ENCODE results near the gene AKAP13.

Gene AKAP13

GRCh38 chr15:85403745-85404144, 23.3 kb downstream of the AKAP13 start:
- Histone ChIP-seq H3K9me3 (replicated peaks in 1 of 11) (peaks cover 0 to 17% (median 7%) of the 10 kb centered on the region in 11 experiments; a peak in 17 of 22 replicates), H3K4me2 (peak overlapping the region; percentile 66 to 91 (median 74)), H4K20me1 (peaks cover 0 to 6% (median 0%) of the 10 kb centered on the region in 11 experiments; a peak in 2 of 22 replicates), H3K9ac (peak overlapping the region in 9 of 11 experiments; percentile 12 to 65 (median 47); a peak in 13 of 22 replicates), H3K36me3 (peaks cover 0 to 4% (median 0%) of the 10 kb centered on the region in 11 experiments; a peak in 4 of 22 replicates), H3K27ac (peak overlapping the region in 10 of 11 experiments; percentile 21 to 76 (median 70); a peak in 18 of 22 replicates), H3K4me1 (peaks cover 58 to 72% (median 69%) of the 10 kb centered on the region in 10 experiments), H3K4me3 (no peak overlapping the region), H3K27me3 (no peaks in the 10 kb centered on the region)
- no peak for TF ChIP-seq Cebpa-rat (IDR thresholded peaks at IDR 0.05)

GRCh38 chr15:85404176-85404917, 23.9 kb downstream of the AKAP13 start:
- H3K9me3 ChIP-seq (replicated peaks in 1 of 11): peaks cover 0 to 23% (median 13%) of the 10 kb centered on the region in 11 experiments; a peak in 17 of 22 replicates
- peaks cover 0 to 6% (median 0%) of the 10 kb centered on the region in 11 experiments; a peak in 2 of 22 replicates for H4K20me1 ChIP-seq
- TF ChIP-seq Cebpa-rat (IDR thresholded peaks at IDR 0.05): no peak
- H3K4me2 ChIP-seq: peak overlapping the region; percentile 66 to 91 (median 74)
- H3K27ac ChIP-seq: peak overlapping the region in 10 of 11 experiments; percentile 27 to 76 (median 70); a peak in 21 of 22 replicates
- no peaks in the 10 kb centered on the region for H3K27me3 ChIP-seq
- H3K9ac ChIP-seq: peak overlapping the region; percentile 7 to 65 (median 47); a peak in 17 of 22 replicates
- peaks cover 0 to 9% (median 0%) of the 10 kb centered on the region in 11 experiments; a peak in 5 of 22 replicates for H3K36me3 ChIP-seq
- no peak overlapping the region for H3K4me3 ChIP-seq
- peaks cover 58 to 73% (median 69%) of the 10 kb centered on the region in 10 experiments for H3K4me1 ChIP-seq

- Histone ChIP-seq H3K36me3 (peaks cover 0 to 18% (median 0%) of the 10 kb centered on the region in 11 experiments; a peak in 5 of 22 replicates), H3K27me3 (no peaks in the 10 kb centered on the region), H3K27ac (peak overlapping the region in 10 of 11 experiments; percentile 27 to 76 (median 70); a peak in 21 of 22 replicates), H4K20me1 (peaks cover 0 to 6% (median 0%) of the 10 kb centered on the region in 11 experiments; a peak in 2 of 22 replicates), H3K9me3 (replicated peaks in 1 of 11) (peaks cover 0 to 31% (median 21%) of the 10 kb centered on the region in 11 experiments; a peak in 18 of 22 replicates), H3K9ac (peak overlapping the region; percentile 7 to 65 (median 47); a peak in 17 of 22 replicates), H3K4me2 (peak overlapping the region; percentile 66 to 91 (median 74)), H3K4me1 (peaks cover 58 to 73% (median 69%) of the 10 kb centered on the region in 10 experiments), H3K4me3 (no peak overlapping the region)
- no peak for TF ChIP-seq Cebpa-rat (IDR thresholded peaks at IDR 0.05)
Observed at GRCh38 chr15:85404918-85405866, 24.8 kb downstream of the AKAP13 start.

GRCh38 chr15:85406916-85407315, 26.5 kb downstream of the AKAP13 start:
- H3K9ac ChIP-seq: no peak overlapping the region
- peaks cover 49 to 66% (median 60%) of the 10 kb centered on the region in 10 experiments for H3K4me1 ChIP-seq

GRCh38 chr15:85407421-85408269, 27.2 kb downstream of the AKAP13 start:
- H3K4me2 ChIP-seq: peak overlapping the region in 9 of 11 experiments; percentile 1 to 59 (median 32); a peak in 15 of 22 replicates
- H3K9me3 ChIP-seq (replicated peaks in 1 of 11): peaks cover 0 to 45% (median 29%) of the 10 kb centered on the region in 11 experiments; a peak in 18 of 22 replicates
- no peak overlapping the region for H3K4me3 ChIP-seq
- TF ChIP-seq Cebpa-rat (IDR thresholded peaks at IDR 0.05): no peak
- H3K27me3 ChIP-seq: no peaks in the 10 kb centered on the region
- peaks cover 0 to 6% (median 0%) of the 10 kb centered on the region in 11 experiments; a peak in 5 of 22 replicates for H4K20me1 ChIP-seq
- peak overlapping the region in 1 of 11 experiments; percentile 7; a peak in 1 of 22 replicates for H3K9ac ChIP-seq
- peak overlapping the region in 6 of 11 experiments; percentile 1 to 68 (median 37); a peak in 9 of 22 replicates for H3K27ac ChIP-seq
- H3K36me3 ChIP-seq: peaks cover 0 to 27% (median 0%) of the 10 kb centered on the region in 11 experiments; a peak in 6 of 22 replicates
- peaks cover 44 to 66% (median 58%) of the 10 kb centered on the region in 10 experiments for H3K4me1 ChIP-seq

More at GRCh38 chr15:85406916-85407315, 26.5 kb downstream of the AKAP13 start:
- Histone ChIP-seq H3K27ac (peak overlapping the region in 2 of 11 experiments; percentile 1 to 54; a peak in 2 of 22 replicates), H3K4me3 (no peak overlapping the region), H4K20me1 (peaks cover 0 to 6% (median 0%) of the 10 kb centered on the region in 11 experiments; a peak in 2 of 22 replicates), H3K4me2 (peak overlapping the region in 2 of 11 experiments; percentile 49 to 59; a peak in 4 of 22 replicates), H3K27me3 (no peaks in the 10 kb centered on the region), H3K9me3 (replicated peaks in 1 of 11) (peaks cover 0 to 45% (median 29%) of the 10 kb centered on the region in 11 experiments; a peak in 18 of 22 replicates), H3K36me3 (peaks cover 0 to 27% (median 0%) of the 10 kb centered on the region in 11 experiments; a peak in 6 of 22 replicates)
- TF ChIP-seq Cebpa-rat (IDR thresholded peaks at IDR 0.05): no peak

- no peak overlapping the region for H3K4me3 ChIP-seq
- H3K4me1 ChIP-seq: peaks cover 44 to 66% (median 58%) of the 10 kb centered on the region in 10 experiments
- peak overlapping the region in 3 of 11 experiments; percentile 54 to 68 (median 63); a peak in 5 of 22 replicates for H3K27ac ChIP-seq
- H3K36me3 ChIP-seq: peaks cover 0 to 27% (median 0%) of the 10 kb centered on the region in 11 experiments; a peak in 6 of 22 replicates
- no peaks in the 10 kb centered on the region for H3K27me3 ChIP-seq
- no peak for TF ChIP-seq Cebpa-rat (IDR thresholded peaks at IDR 0.05)
- H3K9me3 ChIP-seq (replicated peaks in 1 of 11): peaks cover 0 to 45% (median 29%) of the 10 kb centered on the region in 11 experiments; a peak in 18 of 22 replicates
- H3K4me2 ChIP-seq: peak overlapping the region in 7 of 11 experiments; percentile 1 to 59 (median 48); a peak in 14 of 22 replicates
- peaks cover 0 to 8% (median 0%) of the 10 kb centered on the region in 11 experiments; a peak in 7 of 22 replicates for H4K20me1 ChIP-seq
- no peak overlapping the region for H3K9ac ChIP-seq
Observed at GRCh38 chr15:85408270-85408746, 27.9 kb downstream of the AKAP13 start.

- TF ChIP-seq Cebpa-rat (IDR thresholded peaks at IDR 0.05): no peak
- no peak overlapping the region for H3K4me3 ChIP-seq
- peaks cover 21 to 56% (median 42%) of the 10 kb centered on the region in 10 experiments for H3K4me1 ChIP-seq
- H3K36me3 ChIP-seq: peaks cover 0 to 27% (median 0%) of the 10 kb centered on the region in 11 experiments; a peak in 5 of 22 replicates
- no peak overlapping the region for H3K9ac ChIP-seq
- peak overlapping the region in 3 of 11 experiments; percentile 2 to 69 (median 48); a peak in 7 of 22 replicates for H3K4me2 ChIP-seq
- H3K27ac ChIP-seq: peak overlapping the region in 5 of 11 experiments; percentile 4 to 59 (median 34); a peak in 7 of 22 replicates
- peaks cover 0 to 10% (median 0%) of the 10 kb centered on the region in 11 experiments; a peak in 6 of 22 replicates for H4K20me1 ChIP-seq
- H3K9me3 ChIP-seq (replicated peaks in 1 of 11): peaks cover 0 to 48% (median 29%) of the 10 kb centered on the region in 11 experiments; a peak in 18 of 22 replicates
- H3K27me3 ChIP-seq: no peaks in the 10 kb centered on the region
Observed at GRCh38 chr15:85412066-85412465, 31.7 kb downstream of the AKAP13 start.

All from BLaER1 treated with 17β-estradiol and CSF1 and Interleukin-3, amounts not matched to agents 10 nM and 100 nM (cell line).